GM12892 (cell line): ENCODE results near the gene SCAMP5.

Experiments used
- POLR2A ChIP-seq: IDR thresholded peaks from 2 replicates; pipeline ENCODE4 v1.6.1; 2011; ENCODE audit warnings: low read depth, low read length, control low read depth
- POLR2AphosphoS5 ChIP-seq: IDR thresholded peaks from 2 replicates; pipeline ENCODE4 v1.6.1; 2011; ENCODE audit warnings: low read depth, low read length, control low read depth

GRCh38 chr15:75033809-75034208 is 38.4 kb downstream of the SCAMP5 start:
- TF ChIP-seq POLR2A (no peak), POLR2AphosphoS5 (no peak)
